ENCODE results near the gene TNFSF13B.
"Not testable (repeated sequence)": the region's sequence is repeated elsewhere in the genome, so short reads cannot be mapped to it uniquely, and the experiment has no call there.

Gene TNFSF13B

GRCh38 chr13:108305655-108306054, 36.1 kb downstream of the TNFSF13B start:
- Mint-ChIP-seq H3K4me3 (no peak overlapping the region), H3K4me1 (ENCODE audit: low read depth) (peaks cover 14% of the 10 kb centered on the region), H3K9me3 (peaks cover 5% of the 10 kb centered on the region), H3K27me3 (ENCODE audit: low read depth) (no peaks in the 10 kb centered on the region), H3K36me3 (ENCODE audit: low read depth) (peaks cover 20% of the 10 kb centered on the region), H3K27ac (no peak overlapping the region)

GRCh38 chr13:108306860-108307259, 37.3 kb downstream of the TNFSF13B start:
- Mint-ChIP-seq H3K36me3 (ENCODE audit: low read depth) (peaks cover 18% of the 10 kb centered on the region), H3K4me3 (peak overlapping the region; percentile 59), H3K9me3 (peaks cover 5% of the 10 kb centered on the region), H3K27me3 (ENCODE audit: low read depth) (no peaks in the 10 kb centered on the region), H3K27ac (peak overlapping the region; percentile 74), H3K4me1 (ENCODE audit: low read depth) (peaks cover 14% of the 10 kb centered on the region)

- not testable (repeated sequence) for H3K27ac Mint-ChIP-seq; H3K4me3 Mint-ChIP-seq; H3K9me3 Mint-ChIP-seq; H3K27me3 Mint-ChIP-seq (ENCODE audit: low read depth)
- peaks cover 16% of the 10 kb centered on the region for H3K36me3 Mint-ChIP-seq (ENCODE audit: low read depth)
- H3K4me1 Mint-ChIP-seq (ENCODE audit: low read depth), result peaks cover 15% of the 10 kb centered on the region
These were observed 42.1 kb downstream of the TNFSF13B start for GRCh38 chr13:108311596-108311995.

GRCh38 chr13:108313382-108313781, 43.9 kb downstream of the TNFSF13B start:
- H3K9me3 Mint-ChIP-seq, result peaks cover 5% of the 10 kb centered on the region
- peaks cover 12% of the 10 kb centered on the region for H3K36me3 Mint-ChIP-seq (ENCODE audit: low read depth)
- no peak overlapping the region for H3K4me3 Mint-ChIP-seq
- H3K4me1 Mint-ChIP-seq (ENCODE audit: low read depth), result peaks cover 5% of the 10 kb centered on the region
- no peak overlapping the region for H3K27ac Mint-ChIP-seq
- peaks cover 7% of the 10 kb centered on the region for H3K27me3 Mint-ChIP-seq (ENCODE audit: low read depth)

GRCh38 chr13:108315273-108315672, 45.8 kb downstream of the TNFSF13B start:
- no peak overlapping the region for H3K4me3 Mint-ChIP-seq
- peaks cover 5% of the 10 kb centered on the region for H3K4me1 Mint-ChIP-seq (ENCODE audit: low read depth)
- H3K27me3 Mint-ChIP-seq (ENCODE audit: low read depth), result peaks cover 15% of the 10 kb centered on the region
- H3K27ac Mint-ChIP-seq, result no peak overlapping the region
- peaks cover 3% of the 10 kb centered on the region for H3K36me3 Mint-ChIP-seq (ENCODE audit: low read depth)
- no peaks in the 10 kb centered on the region for H3K9me3 Mint-ChIP-seq

GRCh38 chr13:108315991-108316390, 46.5 kb downstream of the TNFSF13B start:
- Mint-ChIP-seq H3K4me3 (no peak overlapping the region), H3K27ac (no peak overlapping the region), H3K4me1 (ENCODE audit: low read depth) (peaks cover 5% of the 10 kb centered on the region), H3K27me3 (ENCODE audit: low read depth) (peaks cover 15% of the 10 kb centered on the region), H3K36me3 (ENCODE audit: low read depth) (peaks cover 3% of the 10 kb centered on the region), H3K9me3 (no peaks in the 10 kb centered on the region)

GRCh38 chr13:108316413-108316812, 46.9 kb downstream of the TNFSF13B start:
- peaks cover 5% of the 10 kb centered on the region for H3K4me1 Mint-ChIP-seq (ENCODE audit: low read depth)
- H3K4me3 Mint-ChIP-seq, result no peak overlapping the region
- peaks cover 3% of the 10 kb centered on the region for H3K36me3 Mint-ChIP-seq (ENCODE audit: low read depth)
- H3K9me3 Mint-ChIP-seq, result no peaks in the 10 kb centered on the region
- H3K27me3 Mint-ChIP-seq (ENCODE audit: low read depth), result peaks cover 19% of the 10 kb centered on the region
- H3K27ac Mint-ChIP-seq, result no peak overlapping the region

GRCh38 chr13:108322206-108322824, 52.8 kb downstream of the TNFSF13B start:
- Mint-ChIP-seq H3K4me3 (no peak overlapping the region), H3K9me3 (no peaks in the 10 kb centered on the region), H3K27me3 (ENCODE audit: low read depth) (peaks cover 19% of the 10 kb centered on the region), H3K36me3 (ENCODE audit: low read depth) (no peaks in the 10 kb centered on the region), H3K4me1 (ENCODE audit: low read depth) (peaks cover 7% of the 10 kb centered on the region), H3K27ac (no peak overlapping the region)

GRCh38 chr13:108323031-108323430, 53.5 kb downstream of the TNFSF13B start:
- H3K27me3 Mint-ChIP-seq (ENCODE audit: low read depth), result peaks cover 19% of the 10 kb centered on the region
- no peak overlapping the region for H3K27ac Mint-ChIP-seq
- H3K9me3 Mint-ChIP-seq, result no peaks in the 10 kb centered on the region
- no peak overlapping the region for H3K4me3 Mint-ChIP-seq
- H3K4me1 Mint-ChIP-seq (ENCODE audit: low read depth), result peaks cover 7% of the 10 kb centered on the region
- no peaks in the 10 kb centered on the region for H3K36me3 Mint-ChIP-seq (ENCODE audit: low read depth)

GRCh38 chr13:108325863-108326262, 56.3 kb downstream of the TNFSF13B start:
- Mint-ChIP-seq H3K27ac (no peak overlapping the region), H3K9me3 (no peaks in the 10 kb centered on the region), H3K4me3 (no peak overlapping the region), H3K4me1 (ENCODE audit: low read depth) (peaks cover 7% of the 10 kb centered on the region), H3K27me3 (ENCODE audit: low read depth) (peaks cover 19% of the 10 kb centered on the region), H3K36me3 (ENCODE audit: low read depth) (no peaks in the 10 kb centered on the region)

GRCh38 chr13:108326309-108326708, 56.8 kb downstream of the TNFSF13B start:
- peaks cover 20% of the 10 kb centered on the region for H3K27me3 Mint-ChIP-seq (ENCODE audit: low read depth)

GRCh38 chr13:108328848-108329247, 59.3 kb downstream of the TNFSF13B start:
- Mint-ChIP-seq H3K4me1 (ENCODE audit: low read depth) (peaks cover 3% of the 10 kb centered on the region), H3K9me3 (no peaks in the 10 kb centered on the region), H3K27me3 (ENCODE audit: low read depth) (peaks cover 27% of the 10 kb centered on the region), H3K4me3 (no peak overlapping the region), H3K27ac (no peak overlapping the region), H3K36me3 (ENCODE audit: low read depth) (no peaks in the 10 kb centered on the region)

More at GRCh38 chr13:108326309-108326708, 56.8 kb downstream of the TNFSF13B start:
- Mint-ChIP-seq H3K4me3 (no peak overlapping the region), H3K4me1 (ENCODE audit: low read depth) (peaks cover 7% of the 10 kb centered on the region), H3K9me3 (no peaks in the 10 kb centered on the region), H3K27ac (no peak overlapping the region), H3K36me3 (ENCODE audit: low read depth) (no peaks in the 10 kb centered on the region)

- Mint-ChIP-seq H3K4me3 (no peak overlapping the region), H3K27ac (no peak overlapping the region), H3K36me3 (ENCODE audit: low read depth) (no peaks in the 10 kb centered on the region), H3K9me3 (no peaks in the 10 kb centered on the region), H3K4me1 (ENCODE audit: low read depth) (no peaks in the 10 kb centered on the region), H3K27me3 (ENCODE audit: low read depth) (peaks cover 42% of the 10 kb centered on the region)
These were observed 63.3 kb downstream of the TNFSF13B start for GRCh38 chr13:108332791-108333190.

- H3K9me3 Mint-ChIP-seq, result no peaks in the 10 kb centered on the region
- no peak overlapping the region for H3K4me3 Mint-ChIP-seq
- no peaks in the 10 kb centered on the region for H3K36me3 Mint-ChIP-seq (ENCODE audit: low read depth)
- peak overlapping the region; percentile 0 for H3K27ac Mint-ChIP-seq
- H3K4me1 Mint-ChIP-seq (ENCODE audit: low read depth), result peaks cover 7% of the 10 kb centered on the region
- H3K27me3 Mint-ChIP-seq (ENCODE audit: low read depth), result peaks cover 16% of the 10 kb centered on the region
These were observed 73.1 kb downstream of the TNFSF13B start for GRCh38 chr13:108342369-108343289.

- no peak overlapping the region for H3K4me3 Mint-ChIP-seq
- no peak overlapping the region for H3K27ac Mint-ChIP-seq
- no peaks in the 10 kb centered on the region for H3K9me3 Mint-ChIP-seq
- no peaks in the 10 kb centered on the region for H3K36me3 Mint-ChIP-seq (ENCODE audit: low read depth)
- H3K27me3 Mint-ChIP-seq (ENCODE audit: low read depth), result peaks cover 15% of the 10 kb centered on the region
- H3K4me1 Mint-ChIP-seq (ENCODE audit: low read depth), result peaks cover 7% of the 10 kb centered on the region
These were observed 75.5 kb downstream of the TNFSF13B start for GRCh38 chr13:108345016-108345415.
